Thyroid gland (tissue), 4 donors: ENCODE measurements around the gene ID2.

Source experiments
- CTCF ChIP-seq, 6 experiments: fragments of 200-600 bp in 3 of 6; fragments of 450-650 bp in 3 of 6; sonication (generic) in 3 of 6; IDR thresholded peaks; one replicate each; pipeline ENCODE4 v1.5.1; 2016 to 2019; ENCODE audit warnings: antibody characterized with exemption in 6 of 6, mild to moderate bottlenecking in 2 of 6, inconsistent platforms in 1 of 6, moderate library complexity in 1 of 6
- POLR2A ChIP-seq, 2 donors: fragments of 450-650 bp; IDR thresholded peaks; one replicate each; pipeline ENCODE4 v1.6.1; 2017; ENCODE audit warnings: antibody characterized with exemption in 2 of 2, mild to moderate bottlenecking in 2 of 2, moderate library complexity in 1 of 2

GRCh38 chr2:8674420-8675009 lies 7.3 kb upstream of the ID2 start:
- TF ChIP-seq CTCF (IDR thresholded peaks at IDR 0.05) = no peak
- no peak for TF ChIP-seq POLR2A (IDR thresholded peaks at IDR 0.05)
